Gastroesophageal sphincter (tissue), 3 donors: ENCODE measurements around the gene CCDC91.

ENCODE experiments used
- CTCF ChIP-seq, 4 experiments: fragments of 200-600 bp in 2 of 4; fragments of 450-650 bp in 2 of 4; sonication (generic) in 1 of 4; IDR thresholded peaks; one replicate each; pipeline ENCODE4 v1.5.1; 2017 to 2019; ENCODE audit warnings: antibody characterized with exemption in 4 of 4, mild to moderate bottlenecking in 2 of 4, moderate library complexity in 2 of 4
- POLR2A ChIP-seq, 2 donors: fragments of 450-650 bp; IDR thresholded peaks; one replicate each; pipeline ENCODE4 v1.6.1; 2017; ENCODE audit warnings: antibody characterized with exemption in 2 of 2, mild to moderate bottlenecking in 2 of 2, moderate library complexity in 1 of 2
- POLR2AphosphoS5 ChIP-seq: sonication (generic); formaldehyde crosslinking; IDR thresholded peaks from one replicate; pipeline ENCODE4 v1.6.1; 2017; ENCODE audit warnings: antibody characterized with exemption

GRCh38 chr12:28442101-28442500 lies 251.8 kb downstream of the CCDC91 start:
- TF ChIP-seq CTCF (IDR thresholded peaks at IDR 0.05) (no peak), POLR2A (IDR thresholded peaks at IDR 0.05) (no peak), POLR2AphosphoS5 (no peak)
